Caco-2 (cell line): ENCODE results near the gene PLCB1. TPM values are rescaled to one million over a fixed set of nuclear protein-coding genes. Genes with fewer than 3 reads are reported as not detected.

Experiments used
- BruUV-seq: library from RNA; stranded (reverse); fragments of 400-500 nt; replicated peaks from 2 replicates; lab custom pipeline; 2021; lab: Mats Ljungman, UMichigan
- CTCF ChIA-PET: fragments of 300-600 bp; sonication (Branson Sonifier 250); formaldehyde crosslinking; loops from one replicate; lab custom pipeline; 2022; ENCODE audit warnings: antibody characterized with exemption; lab: Charles Lee
- POLR2A ChIA-PET: fragments of 300-600 bp; sonication (Branson Sonifier 250); formaldehyde crosslinking; loops from one replicate; lab custom pipeline; 2022; ENCODE audit warnings: antibody characterized with exemption; lab: Charles Lee
- DNase-seq, 2 experiments: peaks; one replicate each; pipeline versions ENCODE4 v3.0.0 to v3.0.0-alpha.2; 2020 to 2022
- H3K27me3 ChIP-seq: replicated peaks from 2 replicates; pipeline ENCODE4 v1.6.0; 2011; ENCODE audit warnings: low read length; ENCODE audit not compliant: control insufficient read depth, insufficient read depth
- H3K36me3 ChIP-seq: 2 replicates; pipeline ENCODE4 v1.5.1; 2011; ENCODE audit warnings: low read length; ENCODE audit not compliant: control insufficient read depth, insufficient read depth
- H3K4me1 ChIP-seq: fragments of 250-450 bp; sonication (Bioruptor Pico); 2 replicates; pipeline ENCODE4 v1.5.1; 2020; ENCODE audit warnings: mild to moderate bottlenecking
- H3K4me3 ChIP-seq: 2 replicates; pipeline ENCODE4 v1.5.1; 2011; ENCODE audit warnings: low read depth, mild to moderate bottlenecking, control low read depth, low read length
- H3K9me3 ChIP-seq: fragments of 250-450 bp; sonication (Bioruptor Pico); 2 replicates; pipeline ENCODE4 v1.5.1; 2020; ENCODE audit warnings: mild to moderate bottlenecking, moderate library complexity
- H3K27ac Mint-ChIP-seq: one replicate; pipeline ENCODE4 v1.8.0; 2022; ENCODE audit warnings: mixed read lengths; ENCODE audit not compliant: unreplicated experiment
- H3K27me3 Mint-ChIP-seq: one replicate; pipeline ENCODE4 v1.8.0; 2022; ENCODE audit warnings: mixed read lengths; ENCODE audit not compliant: insufficient read depth, unreplicated experiment
- H3K36me3 Mint-ChIP-seq: one replicate; pipeline ENCODE4 v1.8.0; 2022; ENCODE audit warnings: mild to moderate bottlenecking, mixed read lengths; ENCODE audit not compliant: insufficient read depth, unreplicated experiment
- H3K4me1 Mint-ChIP-seq: one replicate; pipeline ENCODE4 v1.8.0; 2022; ENCODE audit warnings: low read depth, mixed read lengths; ENCODE audit not compliant: unreplicated experiment
- H3K4me3 Mint-ChIP-seq: one replicate; pipeline ENCODE4 v1.8.0; 2022; ENCODE audit warnings: mild to moderate bottlenecking, moderate library complexity, mixed read lengths; ENCODE audit not compliant: unreplicated experiment
- H3K9me3 Mint-ChIP-seq: one replicate; pipeline ENCODE4 v1.8.0; 2022; ENCODE audit warnings: mixed read lengths; ENCODE audit not compliant: unreplicated experiment
- intact Hi-C: fragments of 100-400 bp; cut with micrococcal nuclease; formaldehyde crosslinking; loops from one replicate; pipeline ENCODE4 v1.10.0; 2022; ENCODE audit not compliant: unreplicated experiment
- total RNA-seq: library from RNA; stranded (reverse); gene quantifications from 2 replicates; pipeline ENCODE4 v1.2.3, GENCODE V29; 2022
- TF ChIP-seq, protein P1 (sequence below), 2 experiments: fragments of 200-600 bp in 1 of 2; IDR thresholded peaks; 1 replicate in 1 of 2; 2 replicates in 1 of 2; pipeline versions ENCODE4 v1.5.1 to v1.8.0; 2011 to 2022; ENCODE audit warnings: antibody characterized with exemption in 1 of 2, control low read depth in 1 of 2, inconsistent platforms in 1 of 2, low read depth in 1 of 2, low read length in 1 of 2, mild to moderate bottlenecking in 1 of 2, moderate library complexity in 1 of 2; ENCODE audit not compliant: insufficient read depth in 1 of 2, severe bottlenecking in 1 of 2, unreplicated experiment in 1 of 2

PLCB1 gene
- total RNA-seq, 1 experiment from 2014 or later: 105 TPM

DNA sequence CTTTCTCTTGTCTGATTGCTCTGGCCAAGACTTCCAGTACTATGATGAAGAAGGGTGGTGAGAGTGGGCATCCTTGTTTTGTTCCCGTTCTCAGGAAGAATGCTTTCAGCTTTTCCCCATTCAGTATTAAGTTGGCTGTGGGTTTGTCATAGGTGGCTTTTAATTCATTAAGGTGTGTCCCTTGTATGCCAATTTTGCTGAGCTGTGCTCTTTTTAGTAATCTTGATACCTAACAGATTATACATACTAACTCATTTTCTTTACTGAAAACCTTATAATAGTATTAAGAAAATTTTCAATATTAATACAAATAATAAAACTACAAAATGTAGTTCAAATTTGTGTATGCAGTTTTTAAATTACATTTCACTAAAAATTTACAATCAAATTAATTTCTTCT lies 557.3 kb downstream of the PLCB1 start:
- TF ChIP-seq, protein P1, sequence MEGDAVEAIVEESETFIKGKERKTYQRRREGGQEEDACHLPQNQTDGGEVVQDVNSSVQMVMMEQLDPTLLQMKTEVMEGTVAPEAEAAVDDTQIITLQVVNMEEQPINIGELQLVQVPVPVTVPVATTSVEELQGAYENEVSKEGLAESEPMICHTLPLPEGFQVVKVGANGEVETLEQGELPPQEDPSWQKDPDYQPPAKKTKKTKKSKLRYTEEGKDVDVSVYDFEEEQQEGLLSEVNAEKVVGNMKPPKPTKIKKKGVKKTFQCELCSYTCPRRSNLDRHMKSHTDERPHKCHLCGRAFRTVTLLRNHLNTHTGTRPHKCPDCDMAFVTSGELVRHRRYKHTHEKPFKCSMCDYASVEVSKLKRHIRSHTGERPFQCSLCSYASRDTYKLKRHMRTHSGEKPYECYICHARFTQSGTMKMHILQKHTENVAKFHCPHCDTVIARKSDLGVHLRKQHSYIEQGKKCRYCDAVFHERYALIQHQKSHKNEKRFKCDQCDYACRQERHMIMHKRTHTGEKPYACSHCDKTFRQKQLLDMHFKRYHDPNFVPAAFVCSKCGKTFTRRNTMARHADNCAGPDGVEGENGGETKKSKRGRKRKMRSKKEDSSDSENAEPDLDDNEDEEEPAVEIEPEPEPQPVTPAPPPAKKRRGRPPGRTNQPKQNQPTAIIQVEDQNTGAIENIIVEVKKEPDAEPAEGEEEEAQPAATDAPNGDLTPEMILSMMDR (IDR thresholded peaks at IDR 0.05; ENCODE audit: insufficient read depth in 1 of 2, low read depth in 1 of 2, low read length in 1 of 2, severe bottlenecking in 1 of 2, unreplicated experiment in 1 of 2): no peak
- H3K4me3 ChIP-seq: no peak overlapping the region
- peaks cover 4% of the 10 kb centered on the region for H3K36me3 ChIP-seq
- no peaks in the 10 kb centered on the region for H3K4me1 Mint-ChIP-seq
- H3K27me3 Mint-ChIP-seq: no peaks in the 10 kb centered on the region
- no peak for DNase-seq
- H3K36me3 Mint-ChIP-seq: peaks cover 27% of the 10 kb centered on the region
- peaks cover 10% of the 10 kb centered on the region for H3K9me3 ChIP-seq
- BruUV-seq: no TSS peak
- H3K4me1 ChIP-seq: no peaks in the 10 kb centered on the region
- CTCF ChIA-PET: no interaction called here
- no peaks in the 10 kb centered on the region for H3K27me3 ChIP-seq
- no peak overlapping the region for H3K27ac Mint-ChIP-seq
- peaks cover 23% of the 10 kb centered on the region for H3K9me3 Mint-ChIP-seq
- H3K4me3 Mint-ChIP-seq: no peak overlapping the region
- POLR2A ChIA-PET: no interaction called here
- intact Hi-C loops: no loop called here

DNA sequence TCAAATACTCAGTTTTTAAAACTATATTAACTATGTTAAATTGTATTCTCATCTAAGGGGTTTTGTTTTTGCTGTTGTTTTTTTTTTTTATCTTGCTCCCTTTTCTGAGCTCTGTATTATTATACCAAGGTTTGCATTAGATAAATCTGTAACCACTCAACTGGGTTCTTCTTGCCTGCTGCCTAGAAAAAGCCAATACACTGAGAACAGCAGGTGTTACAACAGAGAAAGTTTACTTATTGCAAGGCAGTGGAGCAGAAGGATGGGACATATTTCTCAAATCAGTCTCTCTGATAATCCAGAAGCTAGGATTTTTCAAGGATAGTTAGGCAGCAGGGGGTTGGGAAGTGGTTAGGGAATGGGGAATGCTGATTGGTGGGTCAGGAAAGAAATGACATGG lies 558.0 kb downstream of the PLCB1 start:
- ChIA-PET POLR2A (no interaction called here), CTCF (no interaction called here)
- peaks cover 2% of the 10 kb centered on the region; the same call in 1 of the 2 replicates for H3K36me3 ChIP-seq
- no peak for DNase-seq
- Mint-ChIP-seq H3K36me3 (peaks cover 23% of the 10 kb centered on the region), H3K4me3 (no peak overlapping the region), H3K27ac (no peak overlapping the region), H3K9me3 (peaks cover 23% of the 10 kb centered on the region), H3K4me1 (no peaks in the 10 kb centered on the region), H3K27me3 (no peaks in the 10 kb centered on the region)
- no TSS peak for BruUV-seq
- no peak overlapping the region for H3K4me3 ChIP-seq
- no peaks in the 10 kb centered on the region for H3K4me1 ChIP-seq
- TF ChIP-seq, protein P1 (IDR thresholded peaks at IDR 0.05; ENCODE audit: insufficient read depth in 1 of 2, low read depth in 1 of 2, low read length in 1 of 2, severe bottlenecking in 1 of 2, unreplicated experiment in 1 of 2): no peak
- H3K27me3 ChIP-seq: no peaks in the 10 kb centered on the region
- intact Hi-C loops: no loop called here
- H3K9me3 ChIP-seq: peaks cover 10% of the 10 kb centered on the region

DNA sequence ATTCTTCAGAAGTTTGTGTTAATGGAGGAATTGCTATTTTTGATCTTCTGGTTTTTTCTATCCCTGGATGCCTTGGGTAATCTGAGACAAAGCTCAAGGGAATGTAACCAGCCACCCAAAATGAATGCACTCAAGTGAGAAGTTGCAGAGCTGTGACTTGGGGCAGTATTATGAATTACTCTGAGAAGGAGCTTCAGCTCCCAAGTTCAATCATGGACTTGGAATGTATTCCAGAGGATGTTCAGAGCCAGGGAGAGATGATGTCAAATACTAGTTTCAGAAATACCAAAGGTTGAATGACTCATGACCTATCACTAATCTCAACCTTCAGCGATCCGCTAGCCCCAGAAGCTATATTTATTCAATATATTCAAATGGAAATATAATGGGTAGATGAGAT lies 561.6 kb downstream of the PLCB1 start:
- intact Hi-C loops: no loop called here
- no peaks in the 10 kb centered on the region for H3K27me3 Mint-ChIP-seq
- BruUV-seq: no TSS peak
- peaks cover 13% of the 10 kb centered on the region for H3K36me3 Mint-ChIP-seq
- peaks cover 10% of the 10 kb centered on the region for H3K9me3 ChIP-seq
- no peak for DNase-seq
- H3K4me1 ChIP-seq: no peaks in the 10 kb centered on the region
- no peaks in the 10 kb centered on the region for H3K4me1 Mint-ChIP-seq
- CTCF ChIA-PET: no interaction called here
- H3K4me3 Mint-ChIP-seq: no peak overlapping the region
- TF ChIP-seq, protein P1 (IDR thresholded peaks at IDR 0.05; ENCODE audit: insufficient read depth in 1 of 2, low read depth in 1 of 2, low read length in 1 of 2, severe bottlenecking in 1 of 2, unreplicated experiment in 1 of 2): no peak
- H3K27me3 ChIP-seq: no peaks in the 10 kb centered on the region
- H3K27ac Mint-ChIP-seq: no peak overlapping the region
- no peaks in the 10 kb centered on the region for H3K36me3 ChIP-seq
- H3K9me3 Mint-ChIP-seq: peaks cover 16% of the 10 kb centered on the region
- no peak overlapping the region for H3K4me3 ChIP-seq
- POLR2A ChIA-PET: no interaction called here
